Activated naive CD4-positive, alpha-beta T cell treated with anti-CD3 and anti-CD28 coated beads, Interleukin-2, amount 50 U/mL, for 24 hours (primary cell): Measurements from ENCODE around the gene KSR1.

Source experiments
- H3K27ac Mint-ChIP-seq: one replicate; pipeline ENCODE4 v1.8.0; 2021; ENCODE audit warnings: mild to moderate bottlenecking, mixed read lengths
- H3K27me3 Mint-ChIP-seq: one replicate; pipeline ENCODE4 v1.8.0; 2021; ENCODE audit warnings: mixed read lengths
- H3K36me3 Mint-ChIP-seq: one replicate; pipeline ENCODE4 v1.8.0; 2021; ENCODE audit warnings: mixed read lengths
- H3K4me1 Mint-ChIP-seq: one replicate; pipeline ENCODE4 v1.8.0; 2021; ENCODE audit warnings: mixed read lengths
- H3K4me3 Mint-ChIP-seq: one replicate; pipeline ENCODE4 v1.8.0; 2021; ENCODE audit warnings: mild to moderate bottlenecking, mixed read lengths
- H3K9me3 Mint-ChIP-seq: one replicate; pipeline ENCODE4 v1.8.0; 2021; ENCODE audit warnings: mixed read lengths

The KSR1 gene

DNA sequence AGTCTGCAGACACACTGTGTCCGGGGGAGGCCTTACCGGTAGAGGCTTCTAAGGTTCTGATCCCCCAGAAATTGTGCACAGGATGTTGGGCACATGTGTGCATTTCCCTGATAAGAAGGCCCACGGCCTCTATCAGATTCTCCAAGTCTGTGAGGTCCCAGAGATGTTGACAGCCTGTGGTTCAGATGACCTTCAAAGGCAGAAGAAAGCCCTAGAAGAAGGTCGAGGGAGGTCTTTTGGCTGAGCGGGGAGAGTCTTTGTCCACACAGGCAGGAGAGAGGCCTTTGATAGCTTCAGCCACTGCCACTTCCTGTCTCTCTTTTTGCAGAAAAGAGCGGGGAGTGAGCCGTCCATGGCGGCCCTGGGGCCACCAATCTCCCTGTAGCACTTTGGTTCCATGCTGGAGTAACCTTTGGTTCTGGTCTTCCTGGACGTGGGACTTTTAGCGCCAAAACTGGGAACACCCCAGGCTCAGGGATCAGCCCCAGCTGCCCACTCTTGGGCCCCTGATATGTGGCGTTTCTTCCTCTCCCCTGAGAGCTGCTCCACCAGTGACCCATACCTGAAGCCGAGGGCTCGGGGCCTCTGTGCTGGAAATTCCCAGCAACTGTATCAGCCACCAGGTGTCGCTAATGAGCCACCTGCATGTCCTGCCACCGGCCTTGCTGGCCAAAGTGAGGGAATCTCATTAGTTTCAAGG is 146.6 kb downstream of the KSR1 start:
- Mint-ChIP-seq H3K9me3 (no peaks in the 10 kb centered on the region), H3K4me3 (no peak overlapping the region), H3K27ac (no peak overlapping the region), H3K36me3 (no peaks in the 10 kb centered on the region), H3K4me1 (peaks cover 4% of the 10 kb centered on the region), H3K27me3 (no peaks in the 10 kb centered on the region)

DNA sequence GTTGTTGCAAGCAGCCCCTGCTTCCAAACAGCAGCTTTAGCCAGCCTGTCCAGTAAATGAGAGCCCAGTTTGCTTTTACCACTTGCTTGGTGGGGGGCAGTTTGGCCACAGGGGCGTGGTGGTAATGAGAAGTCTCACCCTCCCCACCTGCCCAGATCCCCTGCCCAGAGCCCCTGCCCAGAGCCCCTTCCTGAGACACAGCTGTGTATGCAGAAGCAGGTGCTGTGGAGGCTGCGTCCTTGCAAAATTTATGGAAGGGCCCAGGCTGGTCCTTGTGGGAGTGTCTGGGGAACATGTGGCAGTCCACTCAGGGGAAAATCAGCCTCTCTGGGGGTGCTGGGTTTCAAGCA is 147.1 kb downstream of the KSR1 start:
- Mint-ChIP-seq H3K27ac (no peak overlapping the region), H3K36me3 (peaks cover 2% of the 10 kb centered on the region), H3K9me3 (no peaks in the 10 kb centered on the region), H3K4me3 (no peak overlapping the region), H3K27me3 (no peaks in the 10 kb centered on the region), H3K4me1 (peaks cover 4% of the 10 kb centered on the region)

DNA sequence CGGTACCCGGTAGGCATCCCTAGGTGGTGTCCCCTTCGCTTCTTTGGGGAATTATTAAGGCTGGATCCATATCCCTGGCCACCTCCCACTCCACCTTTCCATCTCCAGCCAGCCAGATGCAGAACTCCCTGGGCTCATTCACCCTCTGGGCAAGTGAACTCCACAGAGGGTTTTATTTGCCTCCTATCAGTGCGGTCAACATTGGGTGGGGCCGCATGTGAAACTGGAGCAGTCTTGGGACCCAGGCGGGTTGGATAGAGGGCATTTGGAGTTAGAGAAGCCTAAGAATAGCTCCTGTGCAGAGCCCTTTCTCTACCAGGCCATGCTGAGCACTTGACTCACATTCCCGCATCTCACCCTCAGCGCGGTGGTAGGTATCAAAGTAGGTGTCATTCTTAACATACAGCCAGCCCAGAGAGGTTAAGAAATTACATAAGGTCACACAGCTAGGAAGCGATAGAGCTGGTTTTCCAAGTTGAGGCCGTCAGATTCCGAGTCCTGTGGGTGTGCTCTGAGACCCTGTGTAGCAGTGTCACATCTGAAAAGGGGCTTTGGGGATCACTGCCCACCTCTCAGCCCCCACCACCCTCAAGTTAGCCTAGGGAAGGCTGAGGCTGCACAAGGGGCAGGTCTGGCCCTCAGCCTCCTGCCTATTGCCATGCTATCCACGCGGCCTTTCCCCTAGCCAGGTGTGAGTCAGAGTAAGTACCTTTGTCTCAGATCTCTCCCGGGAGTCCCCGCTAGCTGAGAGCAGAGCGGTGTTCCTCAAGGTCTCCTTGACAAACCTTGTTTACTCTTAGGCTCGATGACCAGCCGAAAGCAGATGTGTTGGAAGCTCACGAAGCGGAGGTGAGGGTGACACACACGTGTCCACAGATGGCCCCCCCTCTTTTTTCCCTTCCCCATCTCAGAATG is 147.9 kb downstream of the KSR1 start:
- Mint-ChIP-seq H3K36me3 (peaks cover 2% of the 10 kb centered on the region), H3K27ac (no peak overlapping the region), H3K9me3 (no peaks in the 10 kb centered on the region), H3K4me3 (no peak overlapping the region), H3K27me3 (no peaks in the 10 kb centered on the region), H3K4me1 (peaks cover 4% of the 10 kb centered on the region)

DNA sequence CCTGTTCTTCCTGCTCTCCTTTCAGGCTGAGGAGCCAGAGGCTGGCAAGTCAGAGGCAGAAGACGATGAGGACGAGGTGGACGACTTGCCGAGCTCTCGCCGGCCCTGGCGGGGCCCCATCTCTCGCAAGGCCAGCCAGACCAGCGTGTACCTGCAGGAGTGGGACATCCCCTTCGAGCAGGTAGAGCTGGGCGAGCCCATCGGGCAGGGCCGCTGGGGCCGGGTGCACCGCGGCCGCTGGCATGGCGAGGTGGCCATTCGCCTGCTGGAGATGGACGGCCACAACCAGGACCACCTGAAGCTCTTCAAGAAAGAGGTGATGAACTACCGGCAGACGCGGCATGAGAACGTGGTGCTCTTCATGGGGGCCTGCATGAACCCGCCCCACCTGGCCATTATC is 149.2 kb downstream of the KSR1 start:
- H3K36me3 Mint-ChIP-seq = peaks cover 2% of the 10 kb centered on the region
- H3K4me1 Mint-ChIP-seq = no peaks in the 10 kb centered on the region
- no peak overlapping the region for H3K4me3 Mint-ChIP-seq
- H3K27me3 Mint-ChIP-seq = no peaks in the 10 kb centered on the region
- H3K9me3 Mint-ChIP-seq = no peaks in the 10 kb centered on the region
- no peak overlapping the region for H3K27ac Mint-ChIP-seq

- no peaks in the 10 kb centered on the region for H3K9me3 Mint-ChIP-seq
- H3K36me3 Mint-ChIP-seq = peaks cover 5% of the 10 kb centered on the region
- no peaks in the 10 kb centered on the region for H3K27me3 Mint-ChIP-seq
- H3K27ac Mint-ChIP-seq = no peak overlapping the region
- peaks cover 4% of the 10 kb centered on the region for H3K4me1 Mint-ChIP-seq
- H3K4me3 Mint-ChIP-seq = no peak overlapping the region
Measured at GRCh38 chr17:27607521-27608091, 151.4 kb downstream of the KSR1 start.

- H3K9me3 Mint-ChIP-seq = no peaks in the 10 kb centered on the region
- peaks cover 5% of the 10 kb centered on the region for H3K36me3 Mint-ChIP-seq
- peak overlapping the region; percentile 30 for H3K27ac Mint-ChIP-seq
- H3K4me3 Mint-ChIP-seq = no peak overlapping the region
- peaks cover 4% of the 10 kb centered on the region for H3K4me1 Mint-ChIP-seq
- no peaks in the 10 kb centered on the region for H3K27me3 Mint-ChIP-seq
Measured at GRCh38 chr17:27608328-27609230, 152.3 kb downstream of the KSR1 start.

DNA sequence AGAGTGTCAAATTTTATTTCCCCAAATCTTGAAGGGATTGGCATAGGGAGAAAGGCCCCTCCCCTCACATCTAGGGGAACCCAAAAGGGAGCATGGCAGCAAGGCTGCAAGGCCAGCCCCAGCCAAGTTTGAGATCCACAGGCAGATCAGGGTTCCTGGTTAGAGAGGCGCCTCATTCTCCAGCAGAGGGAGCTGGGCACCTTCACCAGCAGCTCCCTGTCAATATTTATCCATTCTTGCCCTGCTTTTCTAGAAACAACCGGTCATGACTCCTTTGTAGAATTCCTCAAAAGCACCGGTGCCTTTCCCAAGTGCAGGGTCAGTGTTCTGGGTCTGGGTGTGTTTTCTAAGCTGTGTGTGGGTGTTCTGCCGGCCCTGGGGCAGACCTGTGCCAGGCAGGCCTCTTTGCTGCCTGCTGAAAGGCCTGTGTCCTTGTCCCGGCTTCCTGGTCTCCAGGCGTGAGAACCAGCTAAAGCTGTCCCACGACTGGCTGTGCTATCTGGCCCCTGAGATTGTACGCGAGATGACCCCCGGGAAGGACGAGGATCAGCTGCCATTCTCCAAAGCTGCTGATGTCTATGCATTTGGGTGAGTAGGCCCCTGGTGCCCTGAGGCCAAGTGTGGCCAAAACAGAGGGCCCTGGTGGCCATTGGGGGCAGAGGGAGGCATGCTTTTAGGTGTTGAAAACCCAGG is 153.5 kb downstream of the KSR1 start:
- Mint-ChIP-seq H3K4me3 (no peak overlapping the region), H3K4me1 (peaks cover 4% of the 10 kb centered on the region), H3K27ac (no peak overlapping the region), H3K9me3 (no peaks in the 10 kb centered on the region), H3K27me3 (no peaks in the 10 kb centered on the region), H3K36me3 (peaks cover 7% of the 10 kb centered on the region)

DNA sequence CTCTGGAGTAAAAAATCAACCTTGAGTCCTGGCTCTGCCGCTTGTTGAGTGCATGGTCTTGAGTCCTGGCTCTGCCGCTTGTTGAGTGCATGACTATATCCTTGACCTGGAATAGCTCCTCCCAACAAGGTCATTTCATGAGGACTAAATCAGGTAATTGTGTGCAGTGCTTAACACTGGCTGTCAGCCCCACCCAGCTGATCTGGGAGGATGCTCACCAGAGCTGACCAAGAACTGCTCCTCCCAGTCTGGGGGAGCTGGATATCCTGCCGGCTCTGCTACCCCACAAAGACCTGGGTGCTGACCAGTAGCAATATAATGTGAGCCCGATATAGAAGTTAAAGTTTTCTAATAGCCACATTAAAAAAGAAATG is 154.0 kb downstream of the KSR1 start:
- H3K27ac Mint-ChIP-seq = no peak overlapping the region
- no peaks in the 10 kb centered on the region for H3K27me3 Mint-ChIP-seq

DNA sequence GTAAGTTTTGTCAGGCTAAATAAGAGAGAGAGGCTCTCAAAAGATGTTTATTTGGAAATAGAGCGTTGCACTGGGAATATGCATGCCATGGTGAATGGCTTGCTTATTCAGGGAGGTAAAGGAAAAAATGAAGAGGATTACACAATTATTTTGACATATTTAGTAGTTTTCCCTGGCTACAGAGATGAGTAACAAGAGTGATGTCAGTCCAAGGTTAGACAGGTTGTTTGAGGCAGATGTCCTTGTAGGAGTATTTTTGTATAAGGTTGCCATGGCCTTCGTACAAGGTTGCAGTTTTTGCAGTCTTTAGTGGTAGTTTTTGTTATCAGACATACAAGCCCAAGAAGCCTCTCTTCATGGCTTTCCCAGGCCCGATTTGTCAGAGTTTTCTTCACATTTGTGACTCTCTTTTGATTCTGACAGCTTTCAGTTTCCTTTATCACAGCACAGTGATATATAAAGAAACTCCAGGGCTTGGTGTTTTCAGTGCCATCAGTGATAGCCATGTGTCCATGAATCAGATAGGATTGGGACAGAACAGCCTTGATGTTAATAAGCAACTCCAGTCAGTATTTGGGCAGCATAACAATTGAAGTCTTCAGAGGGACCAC is 156.0 kb downstream of the KSR1 start:
- Mint-ChIP-seq H3K36me3 (peaks cover 21% of the 10 kb centered on the region), H3K27me3 (no peaks in the 10 kb centered on the region), H3K9me3 (no peaks in the 10 kb centered on the region), H3K27ac (no peak overlapping the region), H3K4me1 (peaks cover 18% of the 10 kb centered on the region), H3K4me3 (no peak overlapping the region)

More for the DNA sequence above, 154.0 kb downstream of the KSR1 start:
- Mint-ChIP-seq H3K9me3 (no peaks in the 10 kb centered on the region), H3K4me3 (no peak overlapping the region), H3K4me1 (peaks cover 4% of the 10 kb centered on the region), H3K36me3 (peaks cover 12% of the 10 kb centered on the region)

GRCh38 chr17:27613433-27613832 is 157.2 kb downstream of the KSR1 start:
- H3K36me3 Mint-ChIP-seq = peaks cover 22% of the 10 kb centered on the region

DNA sequence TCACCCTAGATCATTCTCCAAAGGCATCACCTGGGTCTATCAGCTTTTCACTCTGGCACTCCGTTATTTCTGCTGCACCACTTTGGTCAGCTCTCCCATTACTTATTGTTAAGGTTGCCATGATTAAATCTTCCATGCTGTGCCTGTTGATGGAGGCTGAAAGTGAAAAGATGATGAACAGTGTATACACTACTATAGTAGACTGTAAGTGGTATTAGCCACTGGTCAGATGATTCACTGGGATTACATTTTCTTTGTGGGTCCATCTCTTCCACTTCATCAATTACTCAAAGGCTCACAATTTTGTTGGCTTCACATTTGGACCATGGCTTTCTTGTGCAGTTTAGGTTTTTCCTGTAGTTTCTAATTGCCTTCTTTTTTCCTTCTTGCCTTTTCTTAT is 158.9 kb downstream of the KSR1 start:
- no peak overlapping the region for H3K27ac Mint-ChIP-seq
- H3K36me3 Mint-ChIP-seq = peaks cover 22% of the 10 kb centered on the region
- no peak overlapping the region for H3K4me3 Mint-ChIP-seq
- no peaks in the 10 kb centered on the region for H3K27me3 Mint-ChIP-seq
- no peaks in the 10 kb centered on the region for H3K9me3 Mint-ChIP-seq
- peaks cover 18% of the 10 kb centered on the region for H3K4me1 Mint-ChIP-seq

More at GRCh38 chr17:27613433-27613832, 157.2 kb downstream of the KSR1 start:
- H3K4me1 Mint-ChIP-seq = peaks cover 18% of the 10 kb centered on the region
- H3K4me3 Mint-ChIP-seq = no peak overlapping the region
- H3K27me3 Mint-ChIP-seq = no peaks in the 10 kb centered on the region
- no peaks in the 10 kb centered on the region for H3K9me3 Mint-ChIP-seq
- H3K27ac Mint-ChIP-seq = no peak overlapping the region

- Mint-ChIP-seq H3K36me3 (peaks cover 20% of the 10 kb centered on the region), H3K4me3 (peak overlapping the region; percentile 53), H3K27ac (peak overlapping the region; percentile 93)
Measured at GRCh38 chr17:27616414-27616813, 160.2 kb downstream of the KSR1 start.

DNA sequence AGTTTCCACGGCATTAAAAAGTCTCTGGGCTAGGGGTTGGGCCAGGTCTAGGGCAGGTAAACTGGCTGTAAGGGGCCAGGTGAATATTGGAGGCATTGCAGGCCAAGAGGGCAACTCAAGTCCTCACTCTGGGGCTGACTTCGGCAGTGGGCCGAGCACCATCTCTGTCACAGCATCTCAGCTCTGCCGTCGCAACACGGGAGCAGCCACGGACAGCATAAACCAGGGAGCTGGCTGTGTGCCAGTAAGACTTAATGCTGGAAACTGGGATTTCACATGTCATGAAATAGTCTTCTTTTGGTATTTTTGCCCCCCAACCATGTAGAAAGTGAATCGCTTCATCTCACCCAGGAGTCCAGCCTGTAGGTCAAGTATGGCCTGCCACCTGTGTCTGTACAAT is 162.2 kb downstream of the KSR1 start:
- Mint-ChIP-seq H3K4me3 (no peak overlapping the region), H3K4me1 (peaks cover 22% of the 10 kb centered on the region), H3K27me3 (no peaks in the 10 kb centered on the region), H3K27ac (no peak overlapping the region), H3K9me3 (no peaks in the 10 kb centered on the region), H3K36me3 (peaks cover 22% of the 10 kb centered on the region)

More at GRCh38 chr17:27616414-27616813, 160.2 kb downstream of the KSR1 start:
- H3K27me3 Mint-ChIP-seq = no peaks in the 10 kb centered on the region
- peaks cover 25% of the 10 kb centered on the region for H3K4me1 Mint-ChIP-seq
- H3K9me3 Mint-ChIP-seq = no peaks in the 10 kb centered on the region

DNA sequence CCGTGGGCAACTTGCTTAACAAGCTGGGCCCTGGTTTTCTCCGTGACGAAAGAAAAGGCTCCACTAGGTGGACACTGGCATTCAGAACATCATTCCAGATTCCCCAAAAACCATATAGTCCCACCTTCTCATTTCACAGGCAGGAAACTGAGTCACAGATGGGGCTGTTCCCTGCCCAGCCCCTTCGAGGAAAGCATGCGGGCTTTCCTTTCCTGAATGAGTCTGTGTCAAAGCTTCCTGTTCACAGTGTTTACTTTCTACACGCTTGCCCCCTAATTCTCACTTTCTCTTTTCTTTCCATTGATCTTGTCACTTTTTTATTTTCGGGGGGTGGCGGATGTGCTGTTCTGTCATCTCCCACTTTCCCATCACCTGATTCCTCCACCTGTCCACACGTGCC is 164.5 kb downstream of the KSR1 start:
- Mint-ChIP-seq H3K27me3 (no peaks in the 10 kb centered on the region), H3K4me1 (peaks cover 20% of the 10 kb centered on the region), H3K27ac (peak overlapping the region; percentile 70), H3K9me3 (no peaks in the 10 kb centered on the region), H3K36me3 (peaks cover 15% of the 10 kb centered on the region), H3K4me3 (no peak overlapping the region)
